Stimulated activated CD4-positive, alpha-beta T cell treated with anti-CD3 and anti-CD28 coated beads, Interleukin-12 subunit alpha, Interleukin-12 subunit beta, amount 100 ng/mL, for 4 hours (primary cell): ENCODE measurements around the gene THAP12.
"Not testable (repeated sequence)": the region's sequence is repeated elsewhere in the genome, so short reads cannot be mapped to it uniquely, and the experiment has no call there.

ENCODE experiments used
- DNase-seq: peaks from one replicate; pipeline ENCODE4 v3.0.0-alpha.2; 2020

Gene THAP12

DNA sequence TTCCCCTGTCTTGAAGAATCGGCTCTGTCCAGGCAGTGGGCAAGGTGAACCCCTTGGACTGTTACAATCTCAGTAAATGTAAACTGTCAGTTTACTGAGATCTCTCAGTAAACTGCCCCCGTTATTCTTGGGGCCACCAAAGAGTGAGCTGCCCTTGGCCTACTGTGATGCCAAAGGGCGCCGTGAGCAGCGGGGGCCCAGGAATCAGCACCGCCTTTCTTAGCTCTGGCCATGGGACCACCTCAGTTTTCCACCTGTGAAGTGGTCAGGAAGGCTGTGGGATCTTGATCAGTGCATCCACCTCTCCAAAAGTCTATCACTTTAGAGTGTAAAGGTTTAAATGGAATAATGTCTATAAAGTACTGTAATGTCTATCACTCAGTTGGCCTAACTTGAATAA is 57.1 kb downstream of the THAP12 start:
- no peak for DNase-seq

DNA sequence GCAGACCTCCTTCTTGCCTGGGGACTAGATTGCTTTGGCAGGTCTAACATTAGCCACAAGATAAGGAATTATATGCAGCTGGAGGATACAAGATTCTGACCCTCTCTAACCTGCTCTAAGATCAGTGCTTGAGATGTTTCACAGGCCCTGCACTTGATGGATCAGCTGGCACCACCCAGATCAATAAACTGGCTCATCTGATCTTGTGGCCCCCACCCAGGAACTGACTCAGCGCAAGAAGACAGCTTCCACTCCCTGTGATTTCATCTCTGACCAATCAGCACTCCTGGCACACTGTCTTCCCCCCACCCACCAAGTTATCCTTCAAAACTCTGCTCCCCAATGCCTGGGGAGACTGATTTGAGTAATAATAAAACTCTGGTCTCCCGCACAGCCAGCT is 57.6 kb downstream of the THAP12 start:
- not testable (repeated sequence) for DNase-seq

DNA sequence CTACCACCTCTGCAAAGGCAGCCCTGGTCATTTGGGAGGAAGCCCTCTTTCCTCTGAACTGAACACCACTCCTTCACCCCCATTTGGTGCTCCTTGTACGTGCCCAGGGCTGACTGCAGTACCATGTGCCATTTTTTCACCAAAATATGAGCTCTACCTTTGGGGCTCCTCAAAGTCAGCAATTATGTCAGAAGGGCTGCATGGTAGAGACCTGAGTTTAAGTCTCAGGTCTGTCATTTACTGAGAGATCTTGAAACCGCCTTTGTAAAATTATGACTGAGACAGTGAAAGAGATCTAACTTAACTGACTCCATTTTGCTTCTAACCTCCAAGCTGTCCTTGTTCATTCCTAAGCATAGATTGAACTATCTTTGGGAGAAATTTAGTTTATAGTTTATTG is 58.0 kb downstream of the THAP12 start:
- no peak for DNase-seq

DNA sequence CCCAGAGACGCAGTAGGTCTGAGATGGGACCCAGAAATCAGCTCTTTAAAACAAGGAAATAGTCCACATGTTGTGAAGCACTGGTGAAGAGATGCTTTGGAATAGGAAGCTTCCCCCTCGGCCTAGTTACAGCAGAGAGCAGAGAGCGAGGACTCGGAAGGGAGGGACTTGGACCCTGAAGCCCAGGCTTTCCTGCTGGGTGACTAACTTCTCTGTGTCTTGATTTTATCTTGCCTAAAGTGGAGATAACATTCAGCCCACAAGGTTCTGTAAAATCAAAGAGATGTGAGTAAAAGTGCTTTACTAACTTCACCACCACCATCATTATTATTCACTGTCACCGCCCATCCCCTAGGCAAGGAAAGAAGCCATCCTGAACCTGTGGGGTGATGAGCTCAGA is 58.4 kb downstream of the THAP12 start:
- DNase-seq: no peak

DNA sequence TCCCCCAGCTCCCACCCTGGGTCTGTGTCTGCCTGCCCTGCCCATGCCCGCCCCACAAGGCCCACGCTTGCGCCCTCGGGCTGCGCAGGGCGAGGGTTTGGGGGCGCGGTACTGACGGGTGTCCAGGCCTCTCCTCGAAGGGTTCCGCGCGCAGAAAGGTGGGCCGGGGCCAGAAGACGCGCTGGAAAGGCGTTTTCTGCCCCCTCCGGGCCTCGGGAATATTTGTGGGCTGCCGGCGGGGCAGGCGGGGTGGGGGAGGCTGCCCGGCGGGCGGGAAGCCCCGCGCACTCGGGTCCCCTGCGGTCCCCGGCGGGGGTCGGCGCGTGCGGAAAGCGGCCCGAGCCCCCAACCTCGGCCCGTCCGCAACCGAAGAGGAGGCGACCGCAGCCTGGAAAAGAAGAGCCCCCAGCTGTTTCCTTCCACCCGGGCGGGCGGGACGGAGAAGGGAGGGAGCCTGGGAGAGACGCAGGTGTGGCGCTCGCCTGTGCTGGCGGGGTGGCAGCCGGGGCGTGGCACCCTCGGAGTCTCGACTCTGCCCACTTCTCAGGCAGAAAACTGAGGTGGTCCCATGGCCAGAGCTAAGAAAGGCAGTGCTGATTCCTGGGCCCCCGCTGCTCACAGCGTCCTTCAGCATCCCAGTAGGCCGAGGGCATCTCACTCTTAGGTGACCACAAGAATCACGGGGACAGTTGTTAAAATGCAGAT is 59.0 kb downstream of the THAP12 start:
- DNase-seq: no peak

DNA sequence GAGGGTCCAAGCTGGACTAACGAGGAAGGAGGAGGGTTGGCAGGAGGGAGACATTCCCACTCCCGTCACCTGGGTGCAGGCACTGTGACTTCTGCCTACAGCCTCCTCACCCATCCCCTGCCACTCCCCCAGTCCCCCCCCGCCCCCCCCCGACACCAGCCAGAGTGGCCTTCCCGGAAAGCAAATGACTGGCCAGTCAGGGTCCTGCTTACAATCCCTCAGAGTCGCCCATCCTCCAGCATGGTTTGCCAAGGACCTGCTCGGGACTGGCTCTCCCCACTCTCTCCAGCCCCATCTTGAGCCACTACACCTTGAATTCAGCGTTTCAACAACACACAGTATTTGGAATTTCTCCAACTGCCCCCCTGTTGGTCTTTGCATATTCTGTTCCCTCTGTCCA is 59.6 kb downstream of the THAP12 start:
- DNase-seq: no peak

DNA sequence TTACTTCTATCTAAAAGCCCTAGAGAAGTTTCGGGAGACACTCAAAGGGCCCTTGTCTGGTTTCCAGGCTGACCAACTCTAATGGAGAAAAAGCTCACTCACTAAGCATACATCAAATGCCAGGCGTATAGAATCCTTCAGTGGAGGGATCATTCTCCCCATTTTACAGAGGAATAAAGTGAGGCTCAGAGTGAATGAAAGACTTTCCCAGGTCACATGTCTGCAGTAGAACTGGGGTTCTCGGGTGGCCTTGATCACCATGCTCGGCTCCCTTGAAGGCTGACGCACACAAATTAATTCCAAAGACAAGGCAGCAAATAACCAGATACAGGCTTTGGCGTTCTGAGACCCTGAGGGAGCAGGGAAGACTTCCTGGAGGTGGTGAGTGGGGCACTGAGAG is 60.0 kb downstream of the THAP12 start:
- no peak for DNase-seq

DNA sequence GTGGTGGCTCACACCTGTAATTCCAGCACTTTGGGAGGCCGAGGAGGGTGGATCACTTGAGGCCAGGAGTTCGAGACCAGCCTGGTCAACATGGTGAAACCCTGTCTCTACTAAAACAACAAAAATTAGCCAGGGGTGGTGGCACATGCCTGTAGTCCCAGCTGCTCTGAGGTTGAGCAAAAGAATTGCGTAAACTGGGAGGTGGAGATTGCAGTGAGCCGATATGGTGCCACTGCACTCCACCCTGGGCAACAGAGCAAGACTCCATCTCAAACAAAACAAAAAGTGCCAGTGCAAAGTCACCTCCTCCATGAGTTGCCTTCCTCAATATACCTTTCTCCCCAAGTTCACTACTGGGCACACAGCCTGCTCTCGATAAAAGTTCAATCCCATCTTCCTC is 61.1 kb downstream of the THAP12 start:
- DNase-seq: not testable (repeated sequence)

DNA sequence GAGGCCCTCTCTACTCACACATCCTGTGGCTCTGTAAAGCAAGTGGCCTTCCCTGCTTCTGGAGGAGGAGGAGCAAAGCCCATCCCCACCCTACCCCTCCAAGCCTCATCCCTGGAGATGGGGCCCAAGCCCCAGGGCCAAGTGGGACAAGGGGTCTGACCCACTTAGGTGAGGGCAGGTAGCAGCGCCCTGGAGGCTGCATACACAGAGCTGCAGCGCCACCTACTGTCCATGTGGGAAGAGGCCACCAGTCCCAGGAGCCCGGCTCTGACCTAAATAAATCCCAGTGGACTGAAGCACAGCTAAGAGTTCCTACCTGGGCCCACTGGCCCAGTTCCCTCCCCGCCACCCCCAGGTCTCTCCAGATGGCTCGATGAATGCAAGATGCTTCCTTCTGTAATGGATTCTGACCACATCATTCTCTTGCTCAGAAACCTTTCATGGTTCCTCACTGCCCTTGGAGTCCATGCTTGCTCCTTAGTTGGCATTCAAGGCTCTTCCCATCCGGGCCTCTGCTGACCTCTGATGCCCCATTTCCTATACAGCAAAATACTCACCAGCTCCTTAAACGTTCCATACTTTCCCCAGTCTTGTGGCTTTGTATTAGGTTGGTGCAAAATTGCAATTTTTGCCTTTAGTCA is 62.1 kb downstream of the THAP12 start:
- DNase-seq: peak; percentile 85

DNA sequence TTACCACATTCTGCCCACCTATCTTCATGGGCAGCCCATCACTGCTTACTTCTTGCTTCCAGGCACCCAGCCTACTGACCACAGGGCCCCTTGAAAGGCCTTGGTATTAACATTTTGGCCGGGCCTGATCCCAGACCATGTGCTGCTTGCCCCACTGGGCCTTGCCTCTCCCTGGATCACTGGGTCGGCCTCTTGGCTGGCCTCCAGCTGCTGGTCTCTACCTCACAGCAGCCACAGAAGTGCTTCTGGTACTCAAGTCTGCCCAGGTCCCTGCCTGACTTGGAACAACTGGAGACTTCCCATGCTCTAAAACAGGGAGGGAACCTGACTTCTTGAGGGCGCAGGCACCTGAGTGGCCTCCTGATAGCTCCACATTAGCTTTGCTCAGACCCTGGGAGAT is 63.6 kb downstream of the THAP12 start:
- no peak for DNase-seq

DNA sequence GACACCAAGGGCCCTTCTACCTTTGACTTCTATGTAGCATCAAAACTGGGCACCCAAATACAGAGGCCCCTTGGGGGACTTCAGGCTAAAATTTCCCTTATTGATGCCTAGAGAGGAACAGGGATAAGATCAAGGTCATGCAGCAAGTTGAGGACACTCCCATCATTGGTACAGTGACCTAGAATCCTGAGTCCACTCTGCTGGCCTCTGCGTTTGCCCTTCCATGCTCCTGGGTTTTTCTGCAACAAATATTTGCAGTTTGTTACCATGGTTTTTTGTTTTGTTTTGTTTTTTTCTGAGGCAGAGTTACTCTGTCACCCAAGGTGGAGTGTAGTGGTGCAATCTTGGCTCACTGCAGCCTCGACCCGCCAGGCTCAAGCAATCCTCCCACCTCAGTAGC is 64.2 kb downstream of the THAP12 start:
- DNase-seq: no peak

DNA sequence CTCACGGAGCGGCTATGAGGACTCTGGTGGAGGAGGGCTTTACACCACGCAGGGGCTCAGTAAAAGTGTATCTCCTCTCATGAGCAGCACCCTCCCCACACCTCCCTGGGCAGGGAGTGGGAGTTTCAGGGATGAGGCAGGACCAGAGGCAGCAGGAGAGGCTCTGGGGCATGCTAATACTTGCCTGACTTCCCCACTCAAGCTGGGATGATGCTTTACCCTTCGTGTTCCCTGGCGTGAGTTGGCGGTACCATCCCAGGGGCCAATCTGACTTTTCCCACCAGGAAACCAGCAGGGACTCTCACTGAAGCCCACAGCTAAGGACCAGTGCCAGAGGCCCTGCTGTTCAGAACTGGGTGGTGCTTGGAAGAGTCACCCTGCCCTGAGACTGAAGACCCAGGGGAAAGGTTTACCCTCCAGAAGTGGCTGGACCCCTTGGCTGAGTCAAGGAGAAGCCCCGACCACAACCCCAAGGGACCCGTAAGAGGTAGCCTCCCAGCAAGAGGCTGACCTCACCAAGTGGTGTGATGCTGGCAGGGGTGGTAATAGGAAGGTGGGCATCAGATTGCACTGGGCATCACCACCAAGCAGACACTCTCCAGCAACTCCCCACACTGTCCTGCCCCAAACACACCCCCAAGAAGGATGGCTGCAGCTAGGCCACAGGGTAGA is 65.6 kb downstream of the THAP12 start:
- DNase-seq: no peak

DNA sequence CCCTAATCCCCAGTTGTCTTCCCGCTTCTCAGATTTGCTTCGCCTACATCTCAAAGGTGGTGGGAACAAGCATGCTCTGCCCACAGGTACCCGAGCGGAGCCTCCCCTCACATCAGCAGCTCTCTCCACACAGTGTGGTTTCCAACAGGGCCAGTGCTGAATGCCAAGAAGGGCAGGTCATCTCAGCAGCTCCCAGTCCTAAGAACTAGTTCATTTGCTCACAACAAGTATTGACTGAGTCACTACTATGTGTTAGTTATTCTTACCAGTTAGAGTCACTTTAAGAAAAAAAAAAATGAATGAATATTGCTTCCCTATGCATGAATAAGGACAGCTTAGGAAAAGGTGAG is 66.2 kb downstream of the THAP12 start:
- DNase-seq: no peak

DNA sequence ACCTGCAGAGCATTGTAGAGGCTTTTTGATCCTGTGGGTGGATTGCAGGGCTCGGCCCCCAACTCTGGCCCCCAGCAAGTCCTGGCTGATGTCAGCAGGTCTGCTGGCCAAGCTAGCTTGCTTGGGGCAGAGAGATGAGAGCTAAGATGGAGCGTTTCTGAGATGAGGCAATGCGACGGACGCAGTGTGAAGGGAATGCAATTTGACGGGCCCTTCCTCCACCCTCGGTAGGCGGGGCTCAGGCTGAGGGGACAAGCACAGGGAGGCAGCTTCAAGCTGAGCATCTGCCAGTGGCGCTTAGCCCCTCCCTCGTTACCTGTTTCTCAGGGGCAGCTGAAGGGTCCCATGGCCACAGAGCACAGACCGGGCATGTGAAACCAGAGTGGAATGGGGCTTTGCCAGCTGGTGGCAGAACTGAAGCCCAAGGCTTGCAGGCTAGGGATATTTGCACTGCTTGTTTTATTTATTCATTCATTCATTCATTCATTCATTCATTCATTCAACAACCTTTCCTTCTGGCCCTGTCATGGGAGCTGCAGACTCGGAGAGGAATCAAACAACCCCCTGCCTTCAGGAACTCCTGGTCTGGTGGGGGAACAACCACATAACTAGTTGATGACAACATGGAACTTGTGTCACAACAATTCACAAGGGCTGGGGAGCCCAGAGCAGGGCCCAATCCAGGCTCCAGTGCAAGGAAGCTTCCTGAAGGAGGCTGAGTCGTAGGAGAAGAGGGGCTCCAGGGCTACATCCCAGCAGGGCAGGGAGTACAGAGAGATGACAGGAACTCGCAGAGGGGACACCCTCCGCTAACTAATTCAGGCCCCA is 66.8 kb downstream of the THAP12 start:
- no peak for DNase-seq

DNA sequence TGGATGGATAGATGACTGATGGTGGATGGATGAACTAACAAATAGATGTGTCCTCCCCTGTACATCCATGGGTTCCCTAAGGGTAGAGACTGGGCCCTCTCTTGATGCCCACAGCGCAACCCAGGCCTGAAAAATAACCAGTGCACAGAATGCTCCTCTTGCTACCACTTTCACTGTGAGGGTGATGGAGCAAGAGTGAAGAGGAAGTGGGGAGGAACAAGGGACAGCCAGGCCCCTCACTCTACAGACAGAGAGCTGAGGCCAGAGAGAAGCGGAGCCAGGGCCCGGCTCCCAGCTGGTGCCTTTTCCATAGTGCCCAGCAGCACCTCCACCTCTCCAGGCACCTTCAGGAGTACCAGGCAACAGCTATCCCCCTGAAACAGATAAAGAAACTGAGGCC is 67.7 kb downstream of the THAP12 start:
- DNase-seq: no peak

DNA sequence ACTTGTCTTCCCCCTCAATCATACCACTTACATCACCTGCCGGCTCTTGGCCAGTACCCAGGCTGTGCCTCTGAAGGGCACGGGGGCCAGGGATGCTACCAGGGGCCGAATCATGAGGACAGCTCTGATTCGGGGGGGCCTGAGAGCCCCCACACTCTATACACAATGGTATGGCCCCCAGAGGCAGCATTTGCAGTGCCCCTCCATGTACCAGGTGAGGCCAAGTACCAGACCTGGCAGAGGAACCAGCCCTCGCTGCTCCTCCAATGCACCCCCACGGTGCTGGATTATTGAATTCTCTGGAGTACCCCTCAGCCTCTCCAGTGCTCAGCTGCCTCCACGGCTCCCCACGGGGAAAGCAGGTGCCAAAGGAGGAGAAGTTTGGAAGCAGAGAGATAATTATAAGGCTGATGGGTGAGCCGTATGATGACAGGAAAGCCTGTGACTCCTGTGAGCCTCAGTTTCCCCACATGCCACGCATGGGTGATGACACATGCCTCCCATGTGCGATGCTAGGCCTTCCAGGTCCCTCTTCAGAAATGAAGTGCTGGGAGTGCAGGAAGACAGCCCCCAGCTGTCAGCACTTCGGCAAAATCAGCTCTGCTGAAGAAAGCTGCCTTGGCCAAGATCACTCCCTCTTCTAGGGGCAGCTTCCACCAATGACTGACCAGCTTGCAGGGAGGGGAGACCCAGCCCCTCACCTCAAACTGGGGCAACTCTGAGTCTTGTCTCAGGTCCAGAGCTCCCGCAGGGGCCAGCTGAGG is 69.9 kb downstream of the THAP12 start:
- no peak for DNase-seq

DNA sequence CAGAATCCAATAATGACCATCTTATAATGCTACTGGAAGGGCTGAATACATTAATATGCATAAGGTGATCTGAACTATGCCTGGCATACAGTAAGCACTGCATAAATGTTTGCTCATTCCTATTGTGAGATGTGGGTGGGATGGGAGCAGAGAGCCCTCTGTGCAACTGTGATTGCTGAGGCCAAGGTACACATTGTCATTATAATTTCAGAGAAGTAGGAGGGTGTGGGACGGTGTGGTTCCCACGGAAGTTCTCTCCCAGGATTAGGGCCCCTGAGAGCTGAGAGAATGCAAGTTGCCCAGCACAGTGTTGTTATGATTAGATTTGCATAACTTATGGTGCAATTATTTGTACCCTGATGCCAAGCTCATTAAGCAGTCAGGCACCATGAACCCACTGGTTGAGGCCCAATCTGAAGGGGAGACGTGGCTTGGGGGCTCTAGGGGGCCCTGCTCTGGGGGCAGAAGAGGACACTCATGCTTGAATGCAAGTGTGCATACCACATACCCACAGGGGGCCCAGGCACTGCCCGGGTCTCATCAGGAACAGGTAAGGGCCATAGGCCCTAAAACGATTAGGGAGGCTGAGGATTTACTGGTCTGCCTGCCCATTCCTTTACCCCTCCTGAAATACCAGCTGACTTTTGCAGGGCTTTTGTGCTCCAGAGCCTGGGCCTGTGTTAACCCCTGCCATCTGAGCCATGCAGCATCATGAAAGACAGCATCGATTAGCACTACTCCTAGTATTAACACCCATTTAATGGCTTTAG is 72.8 kb downstream of the THAP12 start:
- DNase-seq: no peak

DNA sequence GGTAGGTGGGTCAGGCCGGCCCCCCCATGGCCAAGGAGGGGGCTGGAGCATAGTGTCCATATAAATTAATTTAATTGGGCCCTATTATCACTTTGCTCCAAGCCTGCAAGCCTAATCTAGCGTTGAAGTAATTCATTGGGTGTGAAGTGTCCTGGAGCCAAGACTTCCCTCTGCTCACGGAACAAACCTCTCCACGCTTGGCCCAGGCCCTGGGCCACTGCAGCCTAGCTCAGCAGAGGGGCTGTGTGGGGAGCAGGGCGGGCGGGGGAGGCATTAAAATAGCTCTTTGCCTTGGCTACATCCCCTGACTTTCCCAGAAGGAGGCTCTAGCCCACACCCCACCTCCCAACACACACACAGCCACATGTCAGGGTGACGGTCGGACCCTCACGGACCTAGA is 73.5 kb downstream of the THAP12 start:
- DNase-seq: no peak

DNA sequence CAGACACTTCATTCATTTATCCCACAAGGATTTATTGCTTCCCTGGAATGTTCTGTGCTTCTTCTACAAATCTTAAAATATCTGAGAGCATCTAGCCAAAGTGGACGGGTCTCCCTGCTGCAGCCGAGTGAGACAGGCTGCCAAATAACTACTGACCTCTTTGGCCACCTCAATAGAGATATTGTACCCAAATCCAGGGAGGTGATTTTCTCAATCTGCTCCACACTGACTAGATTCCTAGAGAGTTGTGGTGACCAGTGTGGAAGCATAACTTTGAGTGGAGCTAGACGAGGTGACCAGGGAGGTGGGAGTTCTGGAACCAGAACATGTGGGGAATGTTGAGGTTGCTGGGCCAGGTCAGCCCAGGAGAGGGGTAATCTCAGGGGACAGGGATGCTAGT is 77.5 kb downstream of the THAP12 start:
- no peak for DNase-seq

DNA sequence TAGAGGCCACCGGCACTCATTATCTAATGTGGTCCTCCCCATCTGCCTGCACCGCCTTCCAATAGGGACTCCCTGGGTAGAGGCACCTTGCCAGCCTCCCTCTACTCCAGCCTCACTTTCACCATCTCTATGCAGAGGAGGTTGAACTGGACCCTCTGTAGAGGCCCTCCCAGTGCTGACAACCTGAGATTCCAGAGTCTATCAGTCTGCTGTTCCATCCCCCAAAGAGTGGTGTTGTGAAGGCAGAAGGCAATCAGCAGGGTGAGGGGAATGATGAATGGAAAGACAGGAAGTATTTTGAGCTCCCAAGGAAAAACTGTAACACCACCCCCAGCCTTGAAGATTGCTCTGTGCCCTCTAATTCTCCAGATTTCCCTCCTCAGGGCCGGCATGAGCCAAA is 77.9 kb downstream of the THAP12 start:
- DNase-seq: no peak
